WTC11 (cell line): ENCODE measurements around the gene FBXO47.
"Not testable (repeated sequence)": the region's sequence is repeated elsewhere in the genome, so short reads cannot be mapped to it uniquely, and the experiment has no call there.

Experiments
- CTCF ChIP-seq: fragments of 200-600 bp; IDR thresholded peaks from 2 replicates; pipeline ENCODE4 v1.8.0; 2022; ENCODE audit warnings: antibody characterized with exemption
- E2F1 ChIP-seq: sonication (generic); formaldehyde crosslinking; IDR thresholded peaks from 2 replicates; pipeline ENCODE4 v1.8.0; 2022; ENCODE audit warnings: mild to moderate bottlenecking, missing genetic modification reagents
- ELF4 ChIP-seq: sonication (generic); formaldehyde crosslinking; IDR thresholded peaks from 2 replicates; pipeline ENCODE4 v1.8.1; 2022; ENCODE audit warnings: low read depth, mild to moderate bottlenecking, moderate library complexity, missing genetic modification reagents
- ESRRA ChIP-seq: sonication (generic); formaldehyde crosslinking; IDR thresholded peaks from 2 replicates; pipeline ENCODE4 v1.8.1; 2022; ENCODE audit warnings: mild to moderate bottlenecking, missing genetic modification reagents, borderline replicate concordance
- IRF2 ChIP-seq: sonication (generic); formaldehyde crosslinking; IDR thresholded peaks from 2 replicates; pipeline ENCODE4 v1.8.0; 2022; ENCODE audit warnings: low read depth, missing genetic modification reagents, borderline replicate concordance
- NR3C1 ChIP-seq: sonication (generic); formaldehyde crosslinking; conservative IDR thresholded peaks from 2 replicates; pipeline ENCODE4 v1.8.1; 2023; ENCODE audit warnings: low read depth, mild to moderate bottlenecking, missing genetic modification reagents
- PRDM15 ChIP-seq: sonication (generic); formaldehyde crosslinking; IDR thresholded peaks from 2 replicates; pipeline ENCODE4 v1.8.0; 2022; ENCODE audit warnings: missing genetic modification reagents
- TP53 ChIP-seq: sonication (generic); formaldehyde crosslinking; IDR thresholded peaks from 2 replicates; pipeline ENCODE4 v1.8.1; 2023; ENCODE audit warnings: mild to moderate bottlenecking, missing genetic modification reagents
- USF1 ChIP-seq: sonication (generic); formaldehyde crosslinking; IDR thresholded peaks from 2 replicates; pipeline ENCODE4 v1.8.0; 2022; ENCODE audit warnings: mild to moderate bottlenecking, missing genetic modification reagents
- ZNF263 ChIP-seq: sonication (generic); formaldehyde crosslinking; IDR thresholded peaks from 2 replicates; pipeline ENCODE4 v1.8.1; 2022; ENCODE audit warnings: low read depth, mild to moderate bottlenecking, moderate library complexity, missing genetic modification reagents
- ZNF317 ChIP-seq: sonication (generic); formaldehyde crosslinking; IDR thresholded peaks from 2 replicates; pipeline ENCODE4 v1.8.1; 2023; ENCODE audit warnings: low read depth, mild to moderate bottlenecking, moderate library complexity, missing genetic modification reagents, borderline replicate concordance
- ZSCAN18 ChIP-seq: fragments of 250-450 bp; sonication (Bioruptor Pico); IDR thresholded peaks from 2 replicates; pipeline ENCODE4 v2.1.2; 2022; ENCODE audit warnings: mild to moderate bottlenecking, moderate library complexity

- not testable (repeated sequence) for TF ChIP-seq CTCF; USF1; IRF2 (CRISPR knock-in tag); NR3C1 (CRISPR knock-in tag); ELF4 (CRISPR knock-in tag); ZNF317 (CRISPR knock-in tag); ESRRA (CRISPR knock-in tag); ZSCAN18 (CRISPR knock-in tag); TP53; E2F1; ZNF263 (CRISPR knock-in tag); PRDM15 (CRISPR knock-in tag)
Observed at GRCh38 chr17:38953800-38954199, 13.4 kb downstream of the FBXO47 start.
